B cell (primary cell): Measurements from ENCODE around the gene ABCA13. TPM values are rescaled to one million over a fixed set of nuclear protein-coding genes. Genes with fewer than 3 reads are reported as not detected.

Experiments
- ATAC-seq: fragments of 200-7000 bp; cut with Tn5 transposase; one replicate; pipeline ENCODE4 v1.10.0; 2021; ENCODE audit warnings: low read depth, mild to moderate bottlenecking, moderate number of reproducible peaks, moderate library complexity
- CTCF ChIA-PET: fragments of 350-600 bp; sonication (Branson Sonifier 250); formaldehyde crosslinking; loops from one replicate; lab custom pipeline; 2021; ENCODE audit warnings: antibody characterized with exemption, inconsistent platforms; lab: Charles Lee
- POLR2A ChIA-PET: fragments of 350-600 bp; sonication (Branson Sonifier 250); formaldehyde crosslinking; loops from one replicate; lab custom pipeline; 2021; ENCODE audit warnings: antibody characterized with exemption; lab: Charles Lee
- DNase-seq: peaks from one replicate; pipeline ENCODE4 v3.0.0; 2013
- H2AFZ ChIP-seq: 2 replicates; pipeline ENCODE4 v1.6.1; 2012; ENCODE audit warnings: mild to moderate bottlenecking, low read depth, low read length; ENCODE audit not compliant: insufficient read depth, poor library complexity, severe bottlenecking
- H3K27ac ChIP-seq, 2 donors: 1 replicate in 1 of 2; 2 replicates in 1 of 2; pipeline ENCODE4 v1.5.1; 2012 to 2013; ENCODE audit warnings: low read length in 2 of 2, mild to moderate bottlenecking in 2 of 2, moderate library complexity in 1 of 2
- H3K27me3 ChIP-seq, 4 experiments: fragments of 200-600 bp in 1 of 4; sonication (generic) in 1 of 4; replicated peaks in 1 of 4; 1 replicate in 2 of 4; 2 replicates in 2 of 4; pipeline versions ENCODE4 v1.6.1 to v1.7.0; 2013 to 2016; ENCODE audit warnings: low read length in 3 of 4, mild to moderate bottlenecking in 2 of 4, mixed read lengths in 1 of 4, moderate library complexity in 1 of 4; ENCODE audit not compliant: insufficient read depth in 4 of 4, control insufficient read depth in 3 of 4; ENCODE audit errors: control extremely low read depth in 1 of 4
- H3K36me3 ChIP-seq, 2 experiments: replicated peaks in 1 of 2; 1 replicate in 1 of 2; 2 replicates in 1 of 2; pipeline versions ENCODE4 v1.6.1 to v1.7.1; 2013; ENCODE audit warnings: low read length in 1 of 2; ENCODE audit not compliant: insufficient read depth in 2 of 2, control insufficient read depth in 1 of 2; ENCODE audit errors: control extremely low read depth in 1 of 2, extremely low read depth in 1 of 2
- H3K4me1 ChIP-seq, 2 donors: fragments of 200-600 bp in 1 of 2; sonication (generic) in 1 of 2; 1 replicate in 1 of 2; 2 replicates in 1 of 2; pipeline versions ENCODE4 v1.5.1 to v1.6.1; 2013 to 2017; ENCODE audit warnings: low read length in 2 of 2; ENCODE audit not compliant: control insufficient read depth in 2 of 2, insufficient read depth in 2 of 2
- H3K4me2 ChIP-seq: replicated peaks from 2 replicates; pipeline ENCODE3; 2012; ENCODE audit warnings: mild to moderate bottlenecking, low read depth, low read length; ENCODE audit not compliant: poor library complexity, severe bottlenecking
- H3K4me3 ChIP-seq, 5 experiments: fragments of 200-600 bp in 1 of 5; sonication (generic) in 1 of 5; 1 replicate in 3 of 5; 2 replicates in 2 of 5; pipeline versions ENCODE4 v1.5.1 to v1.7.0; 2011 to 2016; ENCODE audit warnings: low read length in 4 of 5, mild to moderate bottlenecking in 4 of 5, low read depth in 2 of 5, control low read depth in 1 of 5, moderate library complexity in 1 of 5; ENCODE audit not compliant: insufficient read depth in 1 of 5; ENCODE audit errors: control extremely low read depth in 1 of 5, extremely low read depth in 1 of 5
- H3K79me2 ChIP-seq: fragments of 200-600 bp; sonication (generic); one replicate; pipeline ENCODE4 v1.6.0; 2016; ENCODE audit warnings: low read length; ENCODE audit not compliant: control insufficient read depth, insufficient read depth
- H3K9ac ChIP-seq: fragments of 200-600 bp; sonication (generic); 2 replicates; pipeline ENCODE4 v1.6.1; 2017; ENCODE audit warnings: mild to moderate bottlenecking, low read length, moderate library complexity
- H3K9me3 ChIP-seq, 3 donors: one replicate each; pipeline versions ENCODE4 v1.6.1 to v1.7.1; 2013; ENCODE audit warnings: low read length in 2 of 3; ENCODE audit not compliant: control insufficient read depth in 2 of 3, insufficient read depth in 1 of 3; ENCODE audit errors: control extremely low read depth in 1 of 3
- H4K20me1 ChIP-seq: 2 replicates; pipeline ENCODE4 v1.6.0; 2012; ENCODE audit warnings: mild to moderate bottlenecking, low read length; ENCODE audit not compliant: insufficient read depth, control insufficient read depth, poor library complexity, severe bottlenecking
- H3K27ac Mint-ChIP-seq: one replicate; pipeline ENCODE4 v1.8.0; 2021; ENCODE audit warnings: mixed read lengths
- H3K27me3 Mint-ChIP-seq: one replicate; pipeline ENCODE4 v1.8.0; 2021; ENCODE audit warnings: mixed read lengths
- H3K4me1 Mint-ChIP-seq: one replicate; pipeline ENCODE4 v1.8.0; 2021; ENCODE audit warnings: mixed read lengths
- H3K4me3 Mint-ChIP-seq: one replicate; pipeline ENCODE4 v1.8.0; 2021; ENCODE audit warnings: mixed read lengths
- H3K9me3 Mint-ChIP-seq: one replicate; pipeline ENCODE4 v1.8.0; 2022; ENCODE audit warnings: mixed read lengths; ENCODE audit not compliant: insufficient read depth
- EZH2 ChIP-seq: IDR thresholded peaks from 2 replicates; pipeline ENCODE4 v1.6.1; 2012; ENCODE audit warnings: borderline replicate concordance, low read depth, mild to moderate bottlenecking, moderate library complexity, low read length; ENCODE audit not compliant: insufficient read depth, poor library complexity, severe bottlenecking
- WGBS: methylation state at CpG from one replicate; pipeline ENCODE4 v1.1.5; 2013; ENCODE audit warnings: missing lambda C conversion rate; ENCODE audit not compliant: insufficient coverage; 5-methylcytosine and 5-hydroxymethylcytosine counted together
- intact Hi-C: fragments of 100-400 bp; cut with micrococcal nuclease; formaldehyde crosslinking; loops from one replicate; pipeline ENCODE4 v1.10.0; 2022
- polyA plus RNA-seq: library from polyadenylated mRNA; depleted of rRNA; stranded (reverse); fragments of >200 nt; gene quantifications from 2 replicates; pipeline ENCODE4 v1.2.3, GENCODE V29; 2012
- total RNA-seq, 2 donors: library from RNA; stranded (reverse); fragments of 120-200 nt in 1 of 2; gene quantifications; 1 replicate in 1 of 2; 2 replicates in 1 of 2; pipeline versions ENCODE4 v1.2.3 to v1.2.4, GENCODE V29; 2013 to 2022
- TF ChIP-seq, protein P1 (sequence below): fragments of 200-600 bp; IDR thresholded peaks from one replicate; pipeline ENCODE4 v1.8.0; 2022; ENCODE audit warnings: antibody characterized with exemption, mild to moderate bottlenecking

Gene ABCA13
- total and polyA plus RNA-seq, 2 donors (not counting 1 experiment from before 2014, with no cell fraction given) = not detected

DNA sequence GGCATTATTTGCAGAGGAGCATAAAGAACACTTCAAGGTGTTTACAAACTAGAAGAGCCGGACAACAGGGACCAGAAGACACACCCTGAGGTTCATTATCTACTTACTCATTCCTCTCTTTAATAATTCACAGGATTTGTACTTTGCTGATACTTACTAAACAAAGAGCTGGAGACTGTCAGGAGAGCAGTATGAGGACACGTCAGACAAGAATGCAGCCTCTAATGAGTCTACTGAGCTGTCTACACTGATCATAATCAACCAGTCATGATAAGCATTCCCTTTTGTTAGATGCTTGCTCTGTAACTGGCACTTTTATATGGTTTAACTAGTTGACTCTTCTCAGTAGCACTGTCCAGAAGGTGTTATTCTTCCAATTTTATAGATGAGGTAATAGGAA lies 509.7 kb downstream of the ABCA13 start:
- no peaks in the 10 kb centered on the region for H3K4me1 ChIP-seq
- H3K9me3 ChIP-seq = peaks cover 0 to 2% (median 0%) of the 10 kb centered on the region in 3 donors
- DNase-seq (no peak), ATAC-seq (no peak)
- H2AFZ ChIP-seq = no peak overlapping the region
- no peak overlapping the region for H3K9ac ChIP-seq
- no peak overlapping the region for H3K27ac Mint-ChIP-seq
- intact Hi-C loops = no loop called here
- H3K4me1 Mint-ChIP-seq = no peaks in the 10 kb centered on the region
- ChIA-PET CTCF (interaction anchor here (0.7 kb wide), 1 partner anchor 370 kb away, joined by 3 read pairs; no protein-coding TSS in a partner anchor), POLR2A (no interaction called here)
- no peaks in the 10 kb centered on the region for H3K79me2 ChIP-seq
- H3K27ac ChIP-seq = no peak overlapping the region
- H4K20me1 ChIP-seq = no peaks in the 10 kb centered on the region
- TF ChIP-seq, protein P1, sequence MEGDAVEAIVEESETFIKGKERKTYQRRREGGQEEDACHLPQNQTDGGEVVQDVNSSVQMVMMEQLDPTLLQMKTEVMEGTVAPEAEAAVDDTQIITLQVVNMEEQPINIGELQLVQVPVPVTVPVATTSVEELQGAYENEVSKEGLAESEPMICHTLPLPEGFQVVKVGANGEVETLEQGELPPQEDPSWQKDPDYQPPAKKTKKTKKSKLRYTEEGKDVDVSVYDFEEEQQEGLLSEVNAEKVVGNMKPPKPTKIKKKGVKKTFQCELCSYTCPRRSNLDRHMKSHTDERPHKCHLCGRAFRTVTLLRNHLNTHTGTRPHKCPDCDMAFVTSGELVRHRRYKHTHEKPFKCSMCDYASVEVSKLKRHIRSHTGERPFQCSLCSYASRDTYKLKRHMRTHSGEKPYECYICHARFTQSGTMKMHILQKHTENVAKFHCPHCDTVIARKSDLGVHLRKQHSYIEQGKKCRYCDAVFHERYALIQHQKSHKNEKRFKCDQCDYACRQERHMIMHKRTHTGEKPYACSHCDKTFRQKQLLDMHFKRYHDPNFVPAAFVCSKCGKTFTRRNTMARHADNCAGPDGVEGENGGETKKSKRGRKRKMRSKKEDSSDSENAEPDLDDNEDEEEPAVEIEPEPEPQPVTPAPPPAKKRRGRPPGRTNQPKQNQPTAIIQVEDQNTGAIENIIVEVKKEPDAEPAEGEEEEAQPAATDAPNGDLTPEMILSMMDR = no peak
- TF ChIP-seq EZH2 = no peak
- no peak overlapping the region for H3K4me3 Mint-ChIP-seq
- H3K36me3 ChIP-seq = no peaks in the 10 kb centered on the region
- no peak overlapping the region for H3K4me3 ChIP-seq
- WGBS = no CpG with 5 or more reads among the region's 2 CpGs
- H3K27me3 Mint-ChIP-seq = no peaks in the 10 kb centered on the region
- H3K27me3 ChIP-seq = no peaks in the 10 kb centered on the region
- no peaks in the 10 kb centered on the region for H3K9me3 Mint-ChIP-seq
- no peak overlapping the region for H3K4me2 ChIP-seq

DNA sequence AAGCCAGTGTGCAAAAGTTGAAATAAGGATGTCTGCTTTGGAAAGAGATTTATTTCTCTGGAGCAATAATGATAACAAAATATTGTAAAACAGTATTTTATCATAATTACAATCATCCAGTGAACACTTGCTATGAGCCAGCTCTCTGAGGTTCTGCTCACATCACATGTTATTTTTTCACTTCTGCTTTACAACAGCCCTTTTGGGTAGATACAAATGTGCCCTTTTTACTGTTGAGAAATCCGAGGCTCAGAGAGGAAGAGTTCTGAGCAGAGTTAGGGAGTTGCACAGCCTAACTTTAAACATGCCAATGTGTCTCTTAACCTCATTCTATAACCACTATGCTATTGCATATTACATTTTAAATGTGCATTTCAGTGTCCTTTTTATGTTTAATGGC lies 520.5 kb downstream of the ABCA13 start:
- no peak overlapping the region for H3K9ac ChIP-seq
- H3K9me3 ChIP-seq = peaks cover 0 to 2% (median 0%) of the 10 kb centered on the region in 3 donors
- no peak for DNase-seq
- CTCF ChIA-PET = no interaction called here
- ATAC-seq = no peak
- no peak overlapping the region for H3K4me2 ChIP-seq
- no peak overlapping the region for H3K4me3 Mint-ChIP-seq
- H3K79me2 ChIP-seq = no peaks in the 10 kb centered on the region
- H3K9me3 Mint-ChIP-seq = peaks cover 3% of the 10 kb centered on the region
- H3K36me3 ChIP-seq = no peaks in the 10 kb centered on the region
- POLR2A ChIA-PET = no interaction called here
- WGBS = no CpG with 5 or more reads among the region's 1 CpG
- H3K4me1 Mint-ChIP-seq = no peaks in the 10 kb centered on the region
- H2AFZ ChIP-seq = no peak overlapping the region
- no peaks in the 10 kb centered on the region for H3K27me3 Mint-ChIP-seq
- no peak overlapping the region for H3K4me3 ChIP-seq
- TF ChIP-seq EZH2 = no peak
- TF ChIP-seq, protein P1 = no peak
- H3K27ac Mint-ChIP-seq = no peak overlapping the region
- H3K4me1 ChIP-seq = no peaks in the 10 kb centered on the region
- no peaks in the 10 kb centered on the region for H4K20me1 ChIP-seq
- intact Hi-C loops = no loop called here
- H3K27me3 ChIP-seq = no peaks in the 10 kb centered on the region
- no peak overlapping the region for H3K27ac ChIP-seq

Other genes with a start within 250 kb of the ABCA13 start
- 0.59 and 0.66 TPM in 2 replicates for gene PKD1L1, start 223.0 kb upstream of the ABCA13 start, total RNA-seq
- 0.70 and 0.85 TPM in 2 replicates for gene PKD1L1, start 223.0 kb upstream of the ABCA13 start, polyA plus RNA-seq
- 61.6 and 70.8 TPM in 2 replicates for gene HUS1, start 191.8 kb upstream of the ABCA13 start, total RNA-seq
- gene HUS1, start 191.8 kb upstream of the ABCA13 start, polyA plus RNA-seq = 37.7 and 45.7 TPM in 2 replicates
- gene SUN3, start 142.4 kb upstream of the ABCA13 start, total RNA-seq = not detected in 2 replicates
- not detected in 2 replicates for gene SUN3, start 142.4 kb upstream of the ABCA13 start, polyA plus RNA-seq
- gene C7orf57, start 135.9 kb upstream of the ABCA13 start, total RNA-seq = not detected in 2 replicates
- gene C7orf57, start 135.9 kb upstream of the ABCA13 start, polyA plus RNA-seq = not detected in 2 replicates
- gene UPP1, start 82.2 kb upstream of the ABCA13 start, total RNA-seq = 5.8 and 6.8 TPM in 2 replicates
- gene UPP1, start 82.2 kb upstream of the ABCA13 start, polyA plus RNA-seq = 8.0 and 13.1 TPM in 2 replicates